GM21825 (cell line): Measurements from ENCODE around the gene ADTRP.
"Not testable (repeated sequence)": the region's sequence is repeated elsewhere in the genome, so short reads cannot be mapped to it uniquely, and the experiment has no call there.

Experiments
- ATAC-seq: cut with Tn5 transposase; IDR thresholded peaks from one replicate; pipeline ENCODE4 v1.9.1; 2021; ENCODE audit warnings: mild to moderate bottlenecking, moderate library complexity; ENCODE audit not compliant: unreplicated experiment

ADTRP gene

DNA sequence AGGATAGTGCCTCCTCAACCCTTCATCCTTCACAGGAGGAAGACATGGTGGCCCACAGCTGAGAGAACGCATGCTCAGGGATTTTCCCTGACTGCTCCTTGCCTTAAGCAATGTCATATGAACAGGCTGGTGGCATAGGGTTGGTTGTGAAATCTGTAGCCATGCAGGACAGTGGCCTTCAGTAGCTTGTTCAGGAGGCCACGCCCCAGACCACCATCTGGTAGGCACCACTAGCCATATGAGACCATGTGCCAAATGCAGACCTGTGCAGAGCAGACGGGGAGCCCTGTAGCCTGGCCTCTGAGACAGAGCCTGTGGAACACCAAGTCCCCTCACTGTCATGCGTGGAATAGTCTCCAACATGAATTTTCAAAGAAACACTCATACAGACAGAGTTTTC lies 76.5 kb downstream of the ADTRP start:
- no peak for ATAC-seq

DNA sequence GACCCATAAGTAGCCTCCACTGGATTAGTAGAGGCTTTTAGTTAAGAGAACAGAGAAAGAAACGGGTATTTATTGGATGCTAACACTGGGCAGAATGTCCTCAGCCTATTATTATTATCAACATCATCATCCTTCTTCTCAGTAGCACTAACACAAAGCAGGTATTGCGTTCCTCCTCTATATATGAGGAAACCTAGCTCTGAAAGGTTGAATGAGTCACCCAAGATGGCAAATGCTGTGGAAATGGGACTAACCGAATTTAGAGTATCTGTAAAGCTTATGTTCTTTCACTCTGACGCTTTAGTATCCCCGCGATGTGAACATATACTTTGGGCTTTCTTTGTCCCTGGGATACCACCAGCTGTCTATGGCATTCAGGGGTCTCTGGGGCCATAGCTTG lies 77.0 kb downstream of the ADTRP start:
- no peak for ATAC-seq

DNA sequence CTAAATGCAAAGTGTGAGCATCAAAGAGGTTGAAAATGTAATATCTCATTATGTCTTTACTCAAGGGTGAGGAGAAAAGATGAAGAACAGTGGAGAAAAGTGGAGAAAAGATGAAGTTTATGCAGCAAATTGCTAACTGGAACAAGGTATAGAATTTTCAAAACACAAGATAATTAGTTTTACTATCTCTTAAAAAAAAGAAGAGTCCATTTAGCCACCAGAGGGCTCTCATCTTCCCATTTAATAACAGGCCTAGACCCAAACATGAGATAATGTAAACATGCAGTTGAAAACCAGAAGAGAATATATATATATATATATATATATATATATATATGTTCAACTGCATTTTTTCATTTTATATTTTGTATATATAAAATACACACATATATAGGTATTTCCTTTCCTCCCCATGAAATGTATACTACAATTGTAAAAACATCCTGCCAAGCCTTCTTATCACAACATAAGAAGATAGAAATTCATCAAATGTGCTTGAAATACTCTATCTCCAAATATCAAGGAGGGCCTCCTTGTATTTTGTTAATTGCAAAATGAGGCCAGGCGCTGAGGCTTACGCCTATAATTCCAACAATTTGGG lies 78.4 kb downstream of the ADTRP start:
- ATAC-seq = no peak

DNA sequence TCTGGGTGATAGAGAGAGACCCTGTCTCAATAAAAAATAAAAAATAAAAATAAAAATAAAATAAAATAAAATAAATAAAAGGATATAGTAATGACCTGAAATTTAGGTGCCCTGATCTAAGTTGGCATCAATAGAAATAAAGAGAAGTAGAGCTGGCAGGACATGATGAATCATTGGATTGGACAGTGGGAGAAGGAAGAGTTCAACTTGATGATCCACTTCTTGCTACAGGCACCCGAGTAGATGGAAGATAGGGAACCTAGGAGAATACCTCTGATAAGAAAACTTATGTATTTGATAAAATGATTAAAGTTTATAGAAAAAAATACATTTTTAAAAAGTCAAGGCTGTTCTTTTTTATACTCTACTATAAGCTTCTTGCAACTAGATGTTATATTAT lies 79.0 kb downstream of the ADTRP start:
- no peak for ATAC-seq

DNA sequence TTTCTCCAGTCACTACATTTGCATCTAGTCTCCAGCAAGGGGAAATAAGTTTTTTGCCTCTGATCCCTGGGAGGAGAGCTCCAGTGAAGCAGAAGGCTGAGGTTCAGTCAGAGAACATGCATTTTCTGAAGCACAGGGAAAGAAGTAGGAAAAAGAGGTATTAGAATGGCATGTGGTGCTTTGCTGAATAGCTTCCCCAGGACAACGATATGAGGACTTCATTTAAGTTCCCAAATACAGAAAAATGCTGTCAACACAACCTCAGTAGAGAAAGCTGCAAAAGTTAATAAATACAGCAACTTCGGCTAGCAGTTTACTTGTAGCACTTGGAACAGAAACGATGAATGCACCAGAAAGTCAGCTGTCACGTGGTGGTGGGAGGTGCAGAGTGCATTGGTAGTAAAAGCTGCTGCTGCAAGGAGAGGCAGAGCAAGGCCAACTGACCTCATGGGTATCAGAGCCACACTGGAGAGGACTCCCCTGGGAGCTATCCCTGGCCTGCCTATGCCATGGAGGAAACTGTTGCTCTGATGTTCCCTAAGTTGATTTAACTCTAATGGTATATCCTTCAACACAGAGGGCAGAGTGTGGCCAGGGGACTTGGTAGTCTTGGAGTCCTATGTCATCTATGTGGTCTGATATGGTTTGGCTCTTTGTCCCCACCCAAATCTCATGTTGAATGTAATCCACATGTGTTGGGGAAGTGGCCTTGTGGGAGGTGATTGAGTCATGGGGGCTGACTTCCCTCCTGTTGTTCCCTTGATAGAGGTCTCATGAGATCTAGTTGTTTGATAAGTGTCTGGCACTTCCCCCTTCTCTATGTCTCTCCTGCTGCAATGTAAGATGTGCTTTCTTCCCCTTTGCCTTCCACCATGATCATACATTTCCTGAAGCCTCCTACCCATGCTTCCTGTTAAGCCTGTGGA lies 85.9 kb downstream of the ADTRP start:
- ATAC-seq = no peak

DNA sequence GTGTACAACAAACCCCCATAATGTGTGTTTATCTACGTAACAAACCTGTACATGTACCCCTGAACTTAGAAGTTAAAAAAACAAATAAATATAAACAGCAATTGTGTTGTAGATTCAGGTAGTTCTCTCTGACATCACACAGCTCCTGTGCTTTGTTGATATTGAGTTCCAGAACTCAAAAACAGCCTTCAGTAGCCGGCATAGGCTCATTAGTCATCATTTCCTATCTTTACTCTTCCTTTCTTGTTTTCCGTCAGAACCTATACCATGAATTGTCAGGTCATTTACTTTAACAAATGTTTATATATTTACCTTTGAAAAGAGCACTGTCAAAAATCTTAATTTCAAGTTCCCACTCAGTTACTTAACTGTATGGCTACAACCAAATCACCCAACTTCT lies 88.8 kb downstream of the ADTRP start:
- ATAC-seq = no peak

DNA sequence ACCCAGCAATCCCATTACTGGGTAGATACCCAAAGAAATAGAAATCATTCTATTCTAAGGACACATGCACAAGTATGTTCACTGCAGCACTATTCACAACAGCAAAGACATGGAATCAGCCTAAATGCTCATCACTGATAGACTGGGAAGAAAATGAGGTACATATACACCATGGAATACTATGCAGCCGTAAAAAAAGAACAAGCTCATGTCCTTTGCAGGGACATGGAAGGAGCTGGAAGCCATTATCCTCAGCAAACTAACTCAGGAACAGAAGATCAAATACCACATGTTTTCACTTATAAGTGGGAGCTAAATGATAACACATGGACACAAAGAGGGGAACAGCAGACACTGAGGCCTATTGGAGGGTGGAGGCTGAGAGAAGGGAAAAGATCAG lies 89.2 kb downstream of the ADTRP start:
- ATAC-seq = not testable (repeated sequence)

DNA sequence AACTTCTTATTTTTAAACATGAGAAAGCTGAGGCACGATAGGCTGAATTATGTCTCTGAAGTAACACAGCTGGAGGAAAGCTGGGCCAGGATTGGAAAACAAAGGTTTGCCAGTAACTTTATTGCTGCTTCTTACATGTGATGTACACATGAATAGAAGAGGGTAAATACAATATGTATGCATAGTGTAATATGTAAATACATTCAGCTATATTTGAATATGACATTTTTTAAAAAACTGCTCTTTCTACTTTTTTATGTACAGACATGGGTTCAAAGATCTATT lies 90.2 kb downstream of the ADTRP start:
- ATAC-seq = no peak

DNA sequence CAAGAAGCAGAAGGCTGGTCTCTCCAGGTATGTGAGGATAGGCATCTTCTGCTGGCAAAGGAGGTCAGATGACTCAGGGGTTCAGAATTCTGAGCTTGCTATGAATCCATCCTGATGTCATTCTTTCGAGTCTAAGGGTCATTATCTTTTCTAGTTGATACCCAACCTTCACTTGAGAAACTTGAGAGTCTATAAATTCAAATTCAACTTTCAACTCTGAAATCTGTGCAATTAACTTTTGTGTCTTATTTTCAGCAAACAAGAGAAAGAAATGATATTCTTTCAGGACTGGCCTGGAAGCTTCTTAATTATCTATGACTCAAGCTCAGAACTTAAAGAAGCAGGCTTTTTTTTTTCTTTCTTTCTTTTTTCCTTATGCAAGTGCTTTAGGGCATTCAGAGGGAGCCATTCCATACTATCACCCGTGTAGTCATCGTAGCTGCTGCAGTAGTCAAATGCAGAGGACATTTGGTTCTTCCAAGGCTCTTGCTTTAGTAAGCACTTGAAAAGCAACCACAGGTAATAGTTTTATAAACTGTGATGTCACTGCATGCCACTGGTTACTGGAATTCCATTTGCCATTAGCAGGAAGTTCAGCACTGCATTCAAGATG lies 93.0 kb downstream of the ADTRP start:
- ATAC-seq = no peak

DNA sequence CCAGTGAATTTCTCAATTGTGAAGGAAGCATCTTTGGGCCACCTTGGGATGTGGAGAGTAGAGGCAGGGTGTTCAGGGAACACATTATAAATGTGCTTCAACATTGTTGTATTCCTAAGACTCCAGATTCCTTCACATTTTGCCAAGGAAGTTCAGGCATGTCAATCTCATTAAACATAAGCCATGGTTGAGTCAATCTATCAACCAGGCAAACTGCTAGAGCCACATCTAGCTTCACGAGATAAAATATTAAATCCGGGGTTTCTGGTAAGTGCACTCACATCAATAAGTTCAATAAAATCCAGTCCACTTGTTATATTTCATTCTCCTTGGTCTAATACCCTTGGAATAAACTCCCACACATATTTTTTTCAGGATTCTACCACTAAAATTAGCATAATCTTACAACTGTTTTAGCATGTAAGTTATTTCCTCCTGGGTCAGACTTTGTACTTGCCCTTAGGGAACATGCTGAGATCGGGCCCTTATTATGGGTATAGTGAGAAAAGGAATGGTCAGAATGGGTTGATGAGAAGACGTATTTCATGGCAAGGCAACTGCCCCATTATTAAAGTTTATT lies 93.6 kb downstream of the ADTRP start:
- no peak for ATAC-seq

DNA sequence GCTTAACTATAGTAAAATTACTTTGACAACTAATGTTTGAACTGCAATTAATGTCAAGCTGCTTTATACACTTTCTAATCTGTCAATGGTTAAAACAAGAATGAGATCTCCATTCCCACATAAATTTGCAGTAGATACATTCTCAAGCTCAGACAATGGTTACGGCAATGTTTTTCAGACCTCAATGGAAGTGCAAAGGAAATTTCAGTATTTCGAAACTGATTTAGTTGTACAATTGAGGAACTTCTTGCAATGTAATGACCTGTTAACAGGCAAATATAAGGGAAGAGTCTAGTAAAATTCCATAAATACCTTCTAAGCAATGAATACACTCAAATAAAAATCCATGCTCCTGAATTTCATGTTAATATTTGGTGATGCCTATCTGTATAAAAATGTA lies 94.7 kb downstream of the ADTRP start:
- no peak for ATAC-seq

DNA sequence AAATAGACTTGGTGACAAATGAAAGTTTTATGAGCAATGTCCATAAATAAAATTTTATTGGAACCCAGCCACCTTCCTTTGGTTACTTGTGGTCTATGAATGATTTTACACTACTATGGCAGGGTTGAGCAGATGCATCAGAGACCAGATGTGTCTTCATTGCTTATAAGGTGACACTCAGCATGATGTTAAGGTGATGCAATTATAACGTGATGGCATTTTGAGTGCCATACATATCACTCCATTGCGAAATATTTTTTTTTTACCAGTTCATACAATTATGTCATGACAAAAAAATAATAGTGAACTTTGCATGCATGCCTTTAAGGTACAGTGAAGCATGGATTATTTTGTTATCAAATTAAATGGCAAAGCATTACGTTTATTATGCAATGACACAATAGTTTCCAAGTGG lies 96.0 kb downstream of the ADTRP start:
- no peak for ATAC-seq

DNA sequence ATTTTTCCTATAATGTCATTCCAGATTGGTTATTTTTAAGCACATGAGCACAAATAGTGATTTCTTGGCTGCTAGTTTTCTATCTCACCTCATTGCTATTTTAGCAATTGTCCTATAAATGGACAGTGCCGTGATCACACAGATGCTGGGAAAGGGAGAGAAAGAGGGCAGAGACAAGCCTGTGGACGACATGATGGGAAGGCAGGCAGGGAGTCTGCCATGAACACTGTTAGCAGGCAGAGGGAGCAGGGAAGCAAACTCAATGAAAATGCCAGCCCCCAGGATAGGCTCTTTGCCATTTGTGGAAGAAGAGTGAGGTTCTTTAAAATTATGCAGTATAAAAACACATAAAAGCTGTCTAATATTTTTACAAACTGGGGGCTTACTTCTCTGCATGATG lies 96.8 kb downstream of the ADTRP start:
- no peak for ATAC-seq

DNA sequence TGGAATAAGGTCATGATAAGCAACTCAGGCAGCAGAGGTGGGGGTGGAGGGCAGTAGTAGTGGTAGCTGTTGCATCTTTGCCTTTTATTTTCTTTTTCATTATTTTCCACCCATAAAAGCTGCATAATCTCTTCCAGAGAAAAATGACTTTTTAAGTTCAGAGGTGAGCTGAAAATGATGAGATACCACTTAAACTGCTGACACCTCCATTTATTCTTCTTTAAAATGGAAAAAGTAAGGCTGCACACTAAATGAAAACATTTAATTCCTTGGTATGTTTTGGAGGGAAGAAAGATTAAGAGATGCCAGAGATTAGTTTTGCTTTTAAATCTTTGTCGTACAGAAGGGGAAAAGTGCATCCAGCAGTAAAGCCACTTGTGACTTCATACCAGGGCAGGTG lies 97.2 kb downstream of the ADTRP start:
- ATAC-seq = no peak

DNA sequence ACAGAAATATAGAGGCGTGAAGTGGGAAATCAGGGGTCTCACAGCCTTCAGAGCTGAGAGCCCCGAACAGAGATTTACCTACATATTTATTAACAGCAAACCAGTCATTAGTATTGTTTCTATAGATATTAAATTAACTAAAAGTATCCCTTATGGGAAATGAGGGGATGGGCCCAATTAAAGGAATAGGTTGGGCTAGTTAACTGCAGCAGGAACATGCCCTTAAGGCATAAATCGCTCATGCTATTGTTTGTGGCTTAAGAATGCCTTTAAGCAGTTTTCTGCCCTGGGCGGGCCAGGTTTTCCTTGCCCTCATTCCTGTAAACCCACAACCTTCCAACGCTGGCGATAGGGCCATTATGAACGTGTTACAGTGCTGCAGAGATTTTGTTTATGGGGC lies 98.1 kb downstream of the ADTRP start:
- not testable (repeated sequence) for ATAC-seq

DNA sequence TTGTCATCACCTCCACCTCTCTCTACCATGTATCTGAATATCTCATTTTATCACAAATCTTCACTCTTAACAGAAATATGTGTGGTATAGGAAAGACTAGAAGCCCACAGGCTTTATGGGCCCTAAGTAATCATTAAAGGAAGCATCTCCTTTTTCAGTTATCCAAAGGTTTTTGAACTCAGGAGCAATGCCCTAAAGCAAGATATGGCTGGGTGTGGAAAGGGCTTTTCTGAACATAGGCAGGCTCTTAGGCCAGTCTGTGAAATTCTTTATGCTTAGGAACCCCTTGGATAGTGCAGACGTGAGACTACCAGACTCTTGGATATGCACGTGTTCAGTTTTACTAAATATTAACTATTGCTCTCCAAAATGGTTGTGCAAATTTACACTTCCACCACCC lies 99.5 kb downstream of the ADTRP start:
- ATAC-seq = no peak

DNA sequence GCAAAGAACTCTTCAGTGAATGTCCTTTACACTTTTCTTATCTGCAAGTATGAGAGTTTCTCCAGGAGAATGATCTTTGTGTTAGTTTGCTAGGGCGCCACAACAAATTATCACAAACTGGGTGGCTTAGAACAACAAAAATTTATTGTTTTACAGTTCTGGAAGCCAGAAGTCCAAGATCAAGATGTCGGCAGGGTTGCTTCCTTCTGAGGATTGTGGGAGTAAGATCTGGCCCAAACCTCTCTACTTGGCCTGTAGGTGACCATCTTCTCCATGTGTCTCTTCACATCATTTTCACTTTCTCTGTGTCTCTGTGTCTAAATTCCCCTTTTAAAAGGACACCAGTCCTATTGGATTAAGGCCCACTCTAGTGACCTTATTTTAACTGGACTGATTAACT lies 103.0 kb downstream of the ADTRP start:
- ATAC-seq = no peak

DNA sequence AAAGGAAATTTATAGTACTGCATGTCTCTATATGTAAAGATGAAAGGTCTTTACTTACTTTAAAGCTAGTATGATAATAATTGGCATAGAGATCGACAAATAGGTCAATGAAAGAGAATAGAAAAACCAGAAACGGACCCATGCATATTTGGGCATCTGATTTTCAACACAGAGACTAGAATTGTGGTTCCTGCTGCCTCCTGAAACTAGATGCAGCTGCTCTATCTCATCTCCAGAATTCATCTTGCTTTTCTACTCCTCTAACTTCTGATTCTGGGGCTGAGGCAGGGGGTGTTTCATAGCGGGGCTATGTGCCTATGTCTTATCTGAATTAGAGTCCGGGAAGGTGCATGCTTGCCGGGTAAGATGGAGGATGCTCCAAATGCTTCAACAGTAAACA lies 105.9 kb downstream of the ADTRP start:
- no peak for ATAC-seq

DNA sequence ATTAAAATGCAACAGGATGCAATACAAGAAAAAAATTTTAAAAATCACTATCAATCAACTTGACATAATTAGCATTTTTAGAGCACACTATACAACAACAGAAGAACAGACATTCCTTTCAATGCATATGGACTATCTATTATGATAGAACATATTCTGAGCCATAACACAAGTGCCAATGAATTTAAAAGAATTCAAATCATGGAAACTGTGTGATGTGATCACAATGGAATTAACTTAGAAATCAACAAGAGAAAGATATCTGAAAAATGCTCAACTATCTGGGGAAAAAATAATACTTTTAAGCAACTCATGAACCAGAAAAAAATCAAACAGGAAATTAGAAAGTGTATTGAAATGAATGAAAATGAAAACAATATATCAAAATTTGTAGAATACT lies 106.3 kb downstream of the ADTRP start:
- ATAC-seq = no peak

DNA sequence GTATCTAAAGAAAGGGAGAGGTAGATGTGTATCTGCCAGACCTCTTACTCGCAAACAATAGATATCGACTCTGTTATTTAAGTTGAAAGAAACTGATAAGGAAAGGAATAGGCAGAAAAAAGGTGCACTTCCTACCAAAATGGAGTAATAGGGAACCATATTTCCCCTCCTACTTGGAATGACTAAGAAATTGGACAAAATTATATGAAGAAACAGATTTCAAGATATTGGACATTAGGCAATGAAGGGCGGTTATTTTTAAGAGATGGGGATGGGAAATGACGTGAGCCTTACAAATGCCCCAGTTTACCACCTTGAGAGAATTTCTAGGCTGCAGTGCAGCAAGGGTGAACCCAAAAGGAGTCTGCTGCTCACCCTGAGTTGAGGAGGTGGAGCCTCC lies 108.9 kb downstream of the ADTRP start:
- ATAC-seq = no peak

DNA sequence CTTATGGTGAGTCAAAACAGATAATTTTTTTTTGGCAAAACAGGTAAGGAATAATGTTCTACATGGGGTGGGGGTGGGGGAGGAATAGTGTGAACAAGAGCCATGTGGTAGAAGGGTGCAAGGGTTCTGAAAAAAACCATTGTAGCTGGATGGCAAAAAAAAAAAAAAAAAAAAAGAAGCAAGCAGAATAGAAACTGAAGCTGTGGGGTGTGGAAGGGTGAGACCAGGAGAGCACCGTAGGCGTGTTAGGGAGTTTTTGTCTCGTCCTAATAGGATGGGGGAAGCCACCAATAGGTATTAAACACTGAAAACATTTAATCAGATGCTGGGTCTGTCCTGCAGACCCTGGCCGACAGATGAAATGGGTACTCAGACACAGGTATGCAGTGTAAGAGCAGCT lies 110.1 kb downstream of the ADTRP start:
- no peak for ATAC-seq

DNA sequence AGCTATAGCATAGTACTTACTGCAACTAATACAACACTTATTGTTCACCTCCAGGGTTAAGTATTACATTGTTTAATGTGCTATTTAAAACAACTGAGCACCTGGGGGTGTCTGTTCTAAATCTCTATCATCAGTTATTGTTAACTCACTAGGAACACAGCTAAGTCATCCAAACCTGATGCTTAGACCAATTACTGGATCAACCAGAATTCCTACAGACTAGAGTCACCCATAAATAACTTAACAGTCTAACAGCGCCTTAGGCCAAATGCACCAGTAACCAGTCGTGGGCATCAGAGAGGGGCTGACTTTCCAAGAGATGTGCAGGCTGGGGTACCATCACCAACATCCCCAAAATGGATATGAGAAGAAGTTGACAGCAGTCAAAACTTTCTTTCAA lies 110.7 kb downstream of the ADTRP start:
- ATAC-seq = no peak
